Ureter (tissue), 1 donor: ENCODE results near the gene TLN1. TPM values are rescaled to one million over a fixed set of nuclear protein-coding genes. Genes with fewer than 3 reads are reported as not detected.

Experiments
- total RNA-seq: library from RNA; stranded (reverse); gene quantifications from one replicate; pipeline ENCODE4 v1.2.4, GENCODE V29; 2023
- donor health status: DM: yes; HTN: yes; CAD: no.

TLN1 gene
- total RNA-seq, 1 donor from 2014 or later: 340 TPM

Other genes with a start within 250 kb of the TLN1 start
- 29.8 TPM for gene RUSC2, start 242.1 kb downstream of the TLN1 start, total RNA-seq
- gene TESK1, start 126.9 kb downstream of the TLN1 start, total RNA-seq: 25.6 TPM
- gene CD72, start 113.8 kb downstream of the TLN1 start, total RNA-seq: 2.0 TPM
- 0.52 TPM for gene SIT1, start 81.3 kb downstream of the TLN1 start, total RNA-seq
- gene RMRP, start 74.2 kb downstream of the TLN1 start, total RNA-seq: 3,373 TPM
- 22.4 TPM for gene CCDC107, start 73.9 kb downstream of the TLN1 start, total RNA-seq
- gene ARHGEF39, start 67.0 kb downstream of the TLN1 start, total RNA-seq: 1.0 TPM
- not detected for gene CA9, start 58.3 kb downstream of the TLN1 start, total RNA-seq
- 559 TPM for gene TPM2, start 42.3 kb downstream of the TLN1 start, total RNA-seq
- gene CREB3, start 471 bp upstream of the TLN1 start, total RNA-seq: 30.7 TPM
- 108 TPM for gene GBA2, start 17.0 kb upstream of the TLN1 start, total RNA-seq
- 34.3 TPM for gene RGP1, start 17.1 kb upstream of the TLN1 start, total RNA-seq
- gene MSMP, start 22.1 kb upstream of the TLN1 start, total RNA-seq: not detected
- 21.8 TPM for gene NPR2, start 59.4 kb upstream of the TLN1 start, total RNA-seq
- gene SPAG8, start 80.1 kb upstream of the TLN1 start, total RNA-seq: 6.4 TPM
- gene HINT2, start 82.8 kb upstream of the TLN1 start, total RNA-seq: 40.5 TPM
- 0.26 TPM for gene FAM221B, start 96.5 kb upstream of the TLN1 start, total RNA-seq
- gene TMEM8B, start 97.0 kb upstream of the TLN1 start, total RNA-seq: 32.3 TPM
- not detected for gene OR13J1, start 138.2 kb upstream of the TLN1 start, total RNA-seq
- gene HRCT1, start 174.0 kb upstream of the TLN1 start, total RNA-seq: 7.2 TPM
- gene SPAAR, start 177.3 kb upstream of the TLN1 start, total RNA-seq: 1.9 TPM
- gene OR2S2, start 226.0 kb upstream of the TLN1 start, total RNA-seq: not detected